IMR-90 (cell line): Measurements from ENCODE around the gene XKRX. TPM values are rescaled to one million over a fixed set of nuclear protein-coding genes. Genes with fewer than 3 reads are reported as not detected.

Source experiments
- ATAC-seq: fragments of 200-7000 bp; cut with Tn5 transposase; 2 replicates; pipeline ENCODE4 v1.9.1; 2020; ENCODE audit warnings: low read depth, mild to moderate bottlenecking, moderate library complexity
- BruUV-seq: library from RNA; stranded (reverse); fragments of 400-500 nt; replicated peaks from 2 replicates; lab custom pipeline; 2021; lab: Mats Ljungman, UMichigan
- CTCF ChIA-PET: fragments of 300-600 bp; formaldehyde crosslinking; extraction: SDS; loops from one replicate; lab custom pipeline; 2021; ENCODE audit warnings: antibody characterized with exemption; lab: Yijun Ruan, JAX
- POLR2A ChIA-PET: fragments of 300-600 bp; sonication (Branson Sonifier 250); formaldehyde crosslinking; loops from one replicate; lab custom pipeline; 2022; ENCODE audit warnings: antibody characterized with exemption; ENCODE audit not compliant: unreplicated experiment; lab: Charles Lee
- DNase-seq: peaks from one replicate; pipeline ENCODE4 v3.0.0; 2013
- H2AFZ ChIP-seq: replicated peaks from 2 replicates; pipeline ENCODE3; 2013; ENCODE audit warnings: low read length, mild to moderate bottlenecking; ENCODE audit not compliant: poor library complexity
- H2AK5ac ChIP-seq: 2 replicates; pipeline ENCODE4 v1.6.1; 2013; ENCODE audit warnings: low read depth, low read length, inconsistent platforms
- H2AK9ac ChIP-seq: replicated peaks from 2 replicates; pipeline ENCODE3; 2013; ENCODE audit warnings: mild to moderate bottlenecking, low read depth, low read length, moderate library complexity; ENCODE audit not compliant: poor library complexity
- H2BK120ac ChIP-seq: 2 replicates; pipeline ENCODE4 v1.6.1; 2013; ENCODE audit warnings: low read depth, low read length, inconsistent platforms
- H2BK15ac ChIP-seq: 3 replicates; pipeline ENCODE4 v1.6.1; 2013; ENCODE audit warnings: low read depth, low read length, inconsistent platforms
- H2BK20ac ChIP-seq: 2 replicates; pipeline ENCODE4 v1.6.1; 2013; ENCODE audit warnings: low read depth, mild to moderate bottlenecking, inconsistent platforms, low read length, moderate library complexity
- H2BK5ac ChIP-seq: 2 replicates; pipeline ENCODE4 v1.6.1; 2013; ENCODE audit warnings: mild to moderate bottlenecking, low read depth, low read length, inconsistent platforms; ENCODE audit not compliant: poor library complexity, severe bottlenecking
- H3K14ac ChIP-seq: replicated peaks from 2 replicates; pipeline ENCODE4 v1.6.1; 2013; ENCODE audit warnings: low read depth, low read length, inconsistent platforms
- H3K18ac ChIP-seq: 2 replicates; pipeline ENCODE4 v1.6.1; 2013; ENCODE audit warnings: low read depth, low read length, control low read depth
- H3K23ac ChIP-seq: 2 replicates; pipeline ENCODE4 v1.6.1; 2013; ENCODE audit warnings: low read depth, low read length, inconsistent platforms
- H3K27ac ChIP-seq: 2 replicates; pipeline ENCODE4 v1.5.1; 2013; ENCODE audit warnings: mild to moderate bottlenecking, control low read depth, low read length; ENCODE audit not compliant: insufficient read depth
- H3K27me3 ChIP-seq: 2 replicates; pipeline ENCODE4 v1.6.1; 2013; ENCODE audit warnings: low read length; ENCODE audit not compliant: control insufficient read depth, insufficient read depth
- H3K36me3 ChIP-seq: 2 replicates; pipeline ENCODE4 v1.6.1; 2013; ENCODE audit warnings: low read length, mixed read lengths; ENCODE audit not compliant: control insufficient read depth, insufficient read depth
- H3K4ac ChIP-seq: 2 replicates; pipeline ENCODE4 v1.6.1; 2013; ENCODE audit warnings: low read depth, low read length, inconsistent platforms
- H3K4me1 ChIP-seq: 2 replicates; pipeline ENCODE4 v1.6.1; 2013; ENCODE audit warnings: low read length, mixed read lengths; ENCODE audit not compliant: control insufficient read depth, insufficient read depth
- H3K4me2 ChIP-seq: 2 replicates; pipeline ENCODE4 v1.6.1; 2013; ENCODE audit warnings: low read depth, mild to moderate bottlenecking, control low read depth, low read length, moderate library complexity
- H3K4me3 ChIP-seq: 2 replicates; pipeline ENCODE4 v1.5.1; 2013; ENCODE audit warnings: low read depth, mild to moderate bottlenecking, control low read depth, low read length, moderate library complexity; ENCODE audit not compliant: insufficient read depth
- H3K56ac ChIP-seq: 2 replicates; pipeline ENCODE4 v1.6.1; 2013; ENCODE audit warnings: low read length, inconsistent platforms; ENCODE audit not compliant: insufficient read depth; ENCODE audit errors: extremely low read depth
- H3K79me1 ChIP-seq, 2 experiments: 2 replicates each; pipeline ENCODE4 v1.6.1; 2013; ENCODE audit warnings: low read length in 2 of 2, inconsistent platforms in 1 of 2, low read depth in 1 of 2
- H3K9ac ChIP-seq: 2 replicates; pipeline ENCODE4 v1.6.1; 2013; ENCODE audit warnings: low read depth, low read length, control low read depth
- H3K9me1 ChIP-seq: 2 replicates; pipeline ENCODE4 v1.6.1; 2013; ENCODE audit warnings: low read length, inconsistent platforms; ENCODE audit not compliant: insufficient read depth
- H3K9me3 ChIP-seq: 2 replicates; pipeline ENCODE4 v1.6.1; 2013; ENCODE audit warnings: low read length; ENCODE audit not compliant: control insufficient read depth, insufficient read depth
- H4K20me1 ChIP-seq: 2 replicates; pipeline ENCODE4 v1.6.1; 2013; ENCODE audit warnings: low read length, inconsistent platforms; ENCODE audit not compliant: insufficient read depth
- H4K5ac ChIP-seq: 2 replicates; pipeline ENCODE4 v1.6.1; 2013; ENCODE audit warnings: mild to moderate bottlenecking, low read depth, low read length, control low read depth
- H4K8ac ChIP-seq, 2 experiments: 2 replicates each; pipeline ENCODE4 v1.6.1; 2013; ENCODE audit warnings: low read depth in 2 of 2, low read length in 2 of 2, control low read depth in 1 of 2, inconsistent platforms in 1 of 2
- H4K91ac ChIP-seq: 2 replicates; pipeline ENCODE4 v1.6.1; 2013; ENCODE audit warnings: low read depth, low read length, inconsistent platforms; ENCODE audit not compliant: insufficient read depth
- BHLHE40 ChIP-seq: fragments of 150-350 bp; IDR thresholded peaks from 2 replicates; pipeline ENCODE4 v1.6.1; 2016; ENCODE audit warnings: mild to moderate bottlenecking, low read depth, low read length
- CHD1 ChIP-seq: IDR thresholded peaks from 2 replicates; pipeline ENCODE4 v1.6.1; 2012; ENCODE audit warnings: low read depth, low read length, improper control_type of control experiment
- CTCF ChIP-seq: conservative IDR thresholded peaks from 2 replicates; pipeline ENCODE4 v1.5.1; 2012; ENCODE audit warnings: mild to moderate bottlenecking, low read depth, low read length, improper control_type of control experiment
- ELK1 ChIP-seq: fragments of 150-350 bp; IDR thresholded peaks from 2 replicates; pipeline ENCODE4 v1.6.1; 2016; ENCODE audit warnings: low read depth, mild to moderate bottlenecking, low read length, moderate library complexity, borderline replicate concordance
- FOS ChIP-seq: fragments of 150-350 bp; IDR thresholded peaks from 2 replicates; pipeline ENCODE4 v1.6.1; 2016; ENCODE audit warnings: low read depth, low read length
- MAZ ChIP-seq: IDR thresholded peaks from 2 replicates; pipeline ENCODE4 v1.6.1; 2012; ENCODE audit warnings: low read depth, mild to moderate bottlenecking, low read length, improper control_type of control experiment, moderate library complexity, borderline replicate concordance
- NFE2L2 ChIP-seq: fragments of 150-350 bp; IDR thresholded peaks from 2 replicates; pipeline ENCODE4 v1.6.1; 2016; ENCODE audit warnings: low read depth, mild to moderate bottlenecking, low read length
- POLR2A ChIP-seq: IDR thresholded peaks from 2 replicates; pipeline ENCODE4 v1.6.1; 2012; ENCODE audit warnings: mild to moderate bottlenecking, low read depth, low read length
- RAD21 ChIP-seq: IDR thresholded peaks from 2 replicates; pipeline ENCODE4 v1.6.1; 2012; ENCODE audit warnings: low read length, improper control_type of control experiment
- RCOR1 ChIP-seq: IDR thresholded peaks from 2 replicates; pipeline ENCODE4 v1.6.1; 2012; ENCODE audit warnings: mild to moderate bottlenecking, low read length, improper control_type of control experiment; ENCODE audit not compliant: insufficient replicate concordance
- RFX5 ChIP-seq: IDR thresholded peaks from 2 replicates; pipeline ENCODE4 v1.8.0; 2012; ENCODE audit warnings: low read depth, mild to moderate bottlenecking, low read length, moderate library complexity
- SMC3 ChIP-seq: fragments of 150-350 bp; IDR thresholded peaks from 2 replicates; pipeline ENCODE4 v1.6.1; 2016; ENCODE audit warnings: low read depth, mild to moderate bottlenecking, antibody characterized with exemption, low read length, moderate library complexity
- USF2 ChIP-seq: fragments of 150-350 bp; IDR thresholded peaks from 2 replicates; pipeline ENCODE4 v1.6.1; 2017; ENCODE audit warnings: mild to moderate bottlenecking, antibody characterized with exemption, low read length, low read depth
- WGBS, 2 experiments: methylation state at CpG; one replicate each; pipeline versions ENCODE4 v1.1.5 to v1.1.7; 2013; ENCODE audit warnings: missing lambda C conversion rate in 2 of 2; ENCODE audit not compliant: insufficient read length in 1 of 2; ENCODE audit errors: extremely low coverage in 2 of 2; 5-methylcytosine and 5-hydroxymethylcytosine counted together
- dilution Hi-C: fragments of 300-500 bp; cut with HindIII; formaldehyde crosslinking; loops from one replicate; pipeline ENCODE4 v1.14.3; 2018; ENCODE audit warnings: low sequenced_read_pairs; ENCODE audit not compliant: unreplicated experiment
- in situ Hi-C: fragments of 300-500 bp; cut with MboI; formaldehyde crosslinking; loops from 3 replicates; pipeline ENCODE4 v1.14.3; 2019; ENCODE audit warnings: low sequenced_read_pairs, inconsistent platforms, mixed read lengths
- intact Hi-C: fragments of 100-400 bp; cut with micrococcal nuclease; formaldehyde crosslinking; loops from 2 replicates; pipeline ENCODE4 v1.10.0; 2022
- polyA plus RNA-seq, 3 experiments: library from polyadenylated mRNA; depleted of rRNA; stranded (reverse); fragments of >200 nt; gene quantifications; 2 replicates each; pipeline ENCODE4 v1.2.3, GENCODE V29; 2012; ENCODE audit warnings: low replicate concordance in 1 of 3
- total RNA-seq: library from RNA; depleted of rRNA; stranded (reverse); fragments of >200 nt; gene quantifications from 2 replicates; pipeline ENCODE4 v1.2.3, GENCODE V29; 2012

The XKRX gene
- total and polyA plus RNA-seq, 2 of the 4 experiments (the other 2 are of a cell fraction), result 0.39 to 0.90 TPM

- no peak overlapping the region for H2BK120ac ChIP-seq
- in situ Hi-C loops (no loop called here), intact Hi-C loops (no loop called here), dilution Hi-C loops (no loop called here)
- H3K4ac ChIP-seq, result no peak overlapping the region
- H3K4me3 ChIP-seq, result no peak overlapping the region
- WGBS, 2 experiments, result no CpG with 5 or more reads among the region's 3 CpGs
- peaks cover 6% of the 10 kb centered on the region for H3K9me3 ChIP-seq
- H4K5ac ChIP-seq, result no peak overlapping the region
- ChIA-PET POLR2A (no interaction called here), CTCF (interaction anchor here (1.3 kb wide), 1 partner anchor 11 kb away, joined by 3 read pairs; no protein-coding TSS in a partner anchor)
- H3K27ac ChIP-seq, result no peak overlapping the region
- no peak for ATAC-seq
- no peak overlapping the region for H3K23ac ChIP-seq
- no peak overlapping the region for H4K8ac ChIP-seq
- H3K4me1 ChIP-seq, result no peaks in the 10 kb centered on the region
- no peak overlapping the region for H2BK5ac ChIP-seq
- no peak overlapping the region for H4K91ac ChIP-seq
- no peaks in the 10 kb centered on the region for H4K20me1 ChIP-seq
- TF ChIP-seq RCOR1 (no peak), MAZ (no peak), RAD21 (no peak), ELK1 (no peak), RFX5 (no peak), CHD1 (no peak), SMC3 (no peak), CTCF (no peak), FOS (no peak), NFE2L2 (no peak), POLR2A (no peak), BHLHE40 (no peak), USF2 (no peak)
- no peaks in the 10 kb centered on the region for H3K79me1 ChIP-seq
- no peak overlapping the region for H2AFZ ChIP-seq
- H3K27me3 ChIP-seq, result peaks cover 9% of the 10 kb centered on the region; the same call in 1 of the 2 replicates
- H3K36me3 ChIP-seq, result no peaks in the 10 kb centered on the region
- no peaks in the 10 kb centered on the region for H3K9me1 ChIP-seq
- no peak overlapping the region for H2AK5ac ChIP-seq
- H2BK15ac ChIP-seq, result no peak overlapping the region
- no peak overlapping the region for H3K56ac ChIP-seq
- no peak overlapping the region for H3K4me2 ChIP-seq
- H2AK9ac ChIP-seq, result no peak overlapping the region
- H2BK20ac ChIP-seq, result no peak overlapping the region
- H3K18ac ChIP-seq, result no peak overlapping the region
- no peak overlapping the region for H3K9ac ChIP-seq
- DNase-seq, result no peak
- no TSS peak for BruUV-seq
- H3K14ac ChIP-seq, result no peak overlapping the region
Measured at GRCh38 chrX:100931925-100932285, 3.2 kb upstream of the XKRX start.
